ENCODE measurements around the gene POLR2A.

POLR2A gene

DNA sequence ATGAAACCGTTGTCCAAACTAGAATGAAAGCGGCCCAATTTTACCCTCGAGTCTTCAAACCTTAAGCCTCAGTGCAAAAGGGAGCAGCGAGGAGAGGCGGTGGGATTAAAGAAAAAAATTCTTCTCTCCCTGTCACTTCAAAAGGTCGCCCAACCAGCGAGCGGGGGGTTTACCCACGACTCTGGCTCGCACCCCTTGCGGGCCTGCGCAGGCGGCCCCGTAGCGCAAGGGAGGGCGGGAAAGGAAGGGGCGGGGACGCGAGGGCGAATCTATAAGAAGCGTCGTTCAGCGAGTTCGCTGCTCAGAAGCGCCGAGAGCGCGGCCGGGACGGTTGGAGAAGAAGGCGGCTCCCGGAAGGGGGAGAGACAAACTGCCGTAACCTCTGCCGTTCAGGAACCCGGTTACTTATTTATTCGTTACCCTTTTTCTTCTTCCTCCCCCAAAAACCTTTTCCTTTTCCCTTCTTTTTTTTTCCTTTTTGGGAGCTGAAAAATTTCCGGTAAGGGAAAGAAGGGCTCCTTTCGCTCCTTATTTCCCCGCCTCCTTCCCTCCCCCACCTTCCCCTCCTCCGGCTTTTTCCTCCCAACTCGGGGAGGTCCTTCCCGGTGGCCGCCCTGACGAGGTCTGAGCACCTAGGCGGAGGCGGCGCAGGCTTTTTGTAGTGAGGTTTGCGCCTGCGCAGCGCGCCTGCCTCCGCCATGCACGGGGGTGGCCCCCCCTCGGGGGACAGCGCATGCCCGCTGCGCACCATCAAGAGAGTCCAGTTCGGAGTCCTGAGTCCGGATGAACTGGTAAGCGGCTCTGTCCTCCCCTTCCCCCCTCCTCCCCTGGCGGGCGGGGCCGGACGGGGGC lies at the start of gene POLR2A:
POLR2A (plus strand) TSS at position 300 of the 852 bp plus-strand sequence.
- DNase-seq (ENCODE audit: low spot score) (peak; percentile 96), FAIRE-seq (peak; percentile 40)

DNA sequence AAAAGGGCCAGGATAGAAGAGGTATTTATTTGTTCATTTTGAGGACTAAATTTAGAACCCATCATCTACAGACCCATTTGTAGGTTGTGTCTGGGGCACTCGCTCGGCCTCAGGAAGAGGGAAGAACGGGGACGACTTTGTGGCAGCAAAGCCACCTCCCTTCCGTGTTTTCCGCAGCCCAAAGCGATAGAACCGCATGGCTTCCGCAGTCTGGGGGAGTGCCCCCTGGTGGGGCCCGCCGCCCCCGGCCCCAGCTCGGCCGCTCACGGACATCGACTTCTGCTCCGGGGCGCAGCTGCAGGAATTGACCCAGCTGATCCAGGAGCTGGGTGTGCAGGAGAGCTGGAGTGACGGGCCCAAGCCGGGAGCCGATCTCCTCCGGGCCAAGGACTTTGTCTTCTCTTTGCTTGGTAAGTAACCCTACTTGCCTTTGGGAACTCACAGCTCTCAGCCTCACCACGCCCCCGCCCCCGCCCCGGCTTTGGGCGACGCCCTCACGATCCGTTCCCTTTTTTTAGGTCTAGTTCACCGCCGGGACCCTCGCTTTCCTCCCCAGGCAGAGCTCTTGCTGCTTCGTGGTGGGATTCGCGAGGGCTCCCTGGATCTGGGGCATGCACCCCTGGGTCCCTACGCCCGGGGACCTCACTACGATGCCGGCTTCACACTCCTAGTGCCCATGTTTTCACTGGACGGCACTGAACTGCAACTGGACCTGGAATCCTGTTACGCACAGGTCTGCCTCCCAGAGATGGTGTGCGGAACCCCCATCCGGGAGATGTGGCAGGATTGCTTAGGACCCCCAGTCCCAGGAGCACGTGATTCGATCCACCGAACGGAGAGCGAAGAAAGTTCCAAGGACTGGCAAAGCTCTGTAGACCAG lies 48.2 kb upstream of the POLR2A start:
- DNase-seq (ENCODE audit: low spot score), result no peak
- FAIRE-seq, result no peak

DNA sequence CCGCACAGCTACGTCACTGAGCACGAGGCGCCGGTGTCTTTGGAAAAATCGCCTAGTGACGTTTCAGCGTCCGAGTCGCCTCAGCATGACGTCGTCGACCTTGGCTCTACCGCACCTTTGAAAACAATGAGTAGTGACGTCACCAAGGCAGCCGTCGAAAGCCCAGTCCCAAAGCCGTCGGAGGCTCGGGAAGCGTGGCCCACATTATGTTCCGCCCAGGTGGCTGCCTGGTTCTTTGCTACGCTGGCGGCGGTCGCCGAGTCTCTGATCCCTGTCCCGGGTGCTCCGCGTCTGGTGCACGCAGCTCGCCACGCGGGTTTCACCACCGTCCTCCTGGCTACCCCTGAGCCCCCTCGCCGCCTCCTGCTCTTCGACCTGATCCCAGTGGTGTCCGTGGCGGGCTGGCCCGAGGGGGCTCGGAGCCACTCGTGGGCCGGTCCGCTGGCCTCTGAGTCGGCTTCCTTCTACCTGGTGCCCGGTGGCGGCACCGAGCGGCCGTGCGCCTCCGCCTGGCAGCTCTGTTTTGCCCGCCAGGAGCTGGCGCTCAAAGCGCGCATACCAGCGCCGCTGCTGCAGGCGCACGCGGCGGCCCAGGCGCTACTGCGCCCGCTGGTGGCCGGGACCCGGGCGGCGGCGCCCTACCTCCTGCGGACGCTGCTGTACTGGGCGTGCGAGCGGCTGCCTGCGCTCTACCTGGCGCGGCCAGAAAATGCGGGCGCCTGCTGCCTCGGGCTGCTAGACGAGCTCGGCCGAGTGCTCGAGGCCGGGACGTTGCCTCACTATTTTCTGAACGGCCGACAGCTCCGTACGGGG lies 47.4 kb upstream of the POLR2A start:
- FAIRE-seq, result no peak
- peak; percentile 68 for DNase-seq (ENCODE audit: low spot score)

DNA sequence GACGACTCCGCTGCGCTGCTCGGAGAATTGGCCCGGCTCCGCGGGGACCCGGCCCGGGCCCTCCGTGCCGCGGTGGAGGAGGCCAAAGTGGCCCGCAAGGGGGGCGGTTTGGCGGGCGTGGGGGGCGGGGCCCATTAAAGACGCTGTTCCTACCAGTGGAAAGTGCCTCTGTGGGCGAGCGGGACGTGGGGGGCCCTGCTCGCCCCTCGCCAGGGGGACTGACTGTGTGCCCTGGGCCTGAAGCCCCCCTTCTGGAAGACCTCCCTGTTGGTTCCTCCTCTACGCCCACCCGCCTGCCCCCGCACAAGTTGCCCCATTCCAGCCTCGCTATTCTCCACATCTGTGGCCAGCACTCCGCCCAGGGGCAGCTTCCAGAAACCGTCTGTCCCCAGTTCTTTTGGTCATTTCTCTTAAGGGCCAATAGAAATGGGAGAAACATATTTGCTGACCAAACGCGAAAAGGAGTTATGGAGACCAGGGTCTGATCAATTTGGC lies 46.8 kb upstream of the POLR2A start:
- FAIRE-seq (no peak), DNase-seq (ENCODE audit: low spot score) (no peak)

DNA sequence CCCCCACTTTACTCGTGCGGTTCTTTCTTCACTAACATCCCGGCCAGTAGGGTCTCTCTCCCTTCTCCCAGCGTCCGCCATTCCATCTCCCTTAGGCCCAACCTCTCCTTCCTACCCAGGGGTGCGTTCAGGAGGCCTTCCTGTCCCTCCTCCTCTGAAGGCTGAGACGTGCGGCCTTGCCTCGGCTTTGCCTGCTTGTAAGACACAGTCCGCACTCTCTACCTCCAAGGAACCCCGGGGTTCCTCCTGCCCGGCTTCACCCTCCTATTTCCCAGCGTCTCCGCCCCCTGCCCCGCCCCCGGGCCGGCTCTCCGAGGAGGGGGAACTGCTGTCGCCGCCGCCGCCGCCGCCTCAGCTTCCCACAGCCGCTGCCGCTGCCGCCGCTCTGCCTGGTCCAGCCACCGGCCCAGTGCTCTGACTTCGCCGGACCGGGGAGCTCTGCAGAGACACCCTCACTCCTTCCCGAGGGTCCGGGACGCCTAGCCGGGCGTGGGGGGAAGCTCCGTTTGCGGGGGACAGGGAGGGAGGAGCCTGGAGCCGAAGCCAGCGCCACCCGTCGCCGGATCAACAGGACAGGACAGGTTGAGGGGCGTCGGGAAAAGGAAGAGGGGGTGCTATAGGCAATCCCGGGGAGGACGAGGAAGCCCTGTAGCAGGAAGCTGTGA lies 46.1 kb upstream of the POLR2A start:
- FAIRE-seq (no peak), DNase-seq (ENCODE audit: low spot score) (peak; percentile 22)

DNA sequence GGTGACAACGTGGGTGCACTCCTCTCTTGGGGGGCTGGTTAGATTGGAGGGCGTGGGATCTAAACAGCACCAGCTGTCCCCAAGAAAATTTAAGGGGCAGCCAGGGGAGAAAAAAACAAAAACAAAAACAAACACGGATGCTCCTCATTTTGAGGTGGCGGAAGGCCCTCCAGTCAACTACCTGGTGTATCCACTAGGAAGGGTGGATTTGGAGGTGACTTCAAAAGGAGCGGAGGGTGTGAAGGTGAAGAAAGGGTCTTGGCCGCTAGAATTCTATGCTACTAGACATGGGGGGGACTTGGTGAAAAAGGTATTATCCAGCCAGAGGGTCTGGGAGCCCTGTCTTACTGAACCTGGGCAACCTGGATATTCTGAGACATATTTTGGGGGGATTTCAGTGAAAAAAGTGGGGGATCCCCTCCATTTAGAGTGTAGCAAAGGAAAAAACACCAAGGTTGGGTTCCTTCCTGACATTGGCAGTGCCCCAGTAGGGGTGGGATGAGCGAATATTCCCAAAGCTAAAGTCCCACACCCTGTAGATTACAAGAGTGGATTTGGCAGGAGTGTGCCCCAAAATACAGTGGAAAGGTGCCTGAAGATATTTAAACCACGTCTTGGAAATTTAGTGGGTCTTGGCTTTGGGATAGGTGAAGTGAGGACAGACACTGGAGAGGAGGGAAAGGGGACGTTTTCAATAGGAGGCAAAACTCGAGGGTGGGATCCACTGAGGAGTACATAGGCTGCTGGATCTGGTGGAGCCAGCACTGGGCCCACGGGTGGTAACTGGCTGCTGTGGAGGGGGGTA lies 45.3 kb upstream of the POLR2A start:
- no peak for DNase-seq (ENCODE audit: low spot score)
- FAIRE-seq, result no peak

DNA sequence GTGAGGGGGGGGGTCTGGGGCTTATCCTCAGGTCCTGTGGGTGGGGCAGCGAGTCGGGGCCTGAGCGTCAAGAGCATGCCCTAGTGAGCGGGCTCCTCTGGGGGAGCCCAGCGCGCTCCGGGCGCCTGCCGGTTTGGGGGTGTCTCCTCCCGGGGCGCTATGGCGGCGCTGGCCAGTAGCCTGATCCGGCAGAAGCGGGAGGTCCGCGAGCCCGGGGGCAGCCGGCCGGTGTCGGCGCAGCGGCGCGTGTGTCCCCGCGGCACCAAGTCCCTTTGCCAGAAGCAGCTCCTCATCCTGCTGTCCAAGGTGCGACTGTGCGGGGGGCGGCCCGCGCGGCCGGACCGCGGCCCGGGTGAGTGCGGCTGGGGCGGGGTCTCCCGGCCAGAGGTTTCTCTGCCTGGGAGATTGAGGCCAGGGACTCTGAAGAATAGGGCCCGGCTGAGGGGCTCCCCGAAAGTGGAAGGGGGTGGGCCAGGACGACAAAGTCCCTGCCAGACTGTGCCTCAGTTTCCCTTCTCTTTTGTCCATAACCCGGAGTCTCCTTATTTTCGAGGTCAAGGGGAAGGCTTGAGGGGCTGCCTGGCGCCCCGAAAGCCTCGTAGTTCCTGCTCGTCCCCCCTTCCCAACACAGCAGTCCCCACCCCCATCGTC lies 44.6 kb upstream of the POLR2A start, which contains the start of gene FGF11:
FGF11 (plus strand) TSS at position 51 of the 651 bp plus-strand sequence; CDS start at position 160, 109 bp downstream.
- no peak for FAIRE-seq
- no peak for DNase-seq (ENCODE audit: low spot score)

DNA sequence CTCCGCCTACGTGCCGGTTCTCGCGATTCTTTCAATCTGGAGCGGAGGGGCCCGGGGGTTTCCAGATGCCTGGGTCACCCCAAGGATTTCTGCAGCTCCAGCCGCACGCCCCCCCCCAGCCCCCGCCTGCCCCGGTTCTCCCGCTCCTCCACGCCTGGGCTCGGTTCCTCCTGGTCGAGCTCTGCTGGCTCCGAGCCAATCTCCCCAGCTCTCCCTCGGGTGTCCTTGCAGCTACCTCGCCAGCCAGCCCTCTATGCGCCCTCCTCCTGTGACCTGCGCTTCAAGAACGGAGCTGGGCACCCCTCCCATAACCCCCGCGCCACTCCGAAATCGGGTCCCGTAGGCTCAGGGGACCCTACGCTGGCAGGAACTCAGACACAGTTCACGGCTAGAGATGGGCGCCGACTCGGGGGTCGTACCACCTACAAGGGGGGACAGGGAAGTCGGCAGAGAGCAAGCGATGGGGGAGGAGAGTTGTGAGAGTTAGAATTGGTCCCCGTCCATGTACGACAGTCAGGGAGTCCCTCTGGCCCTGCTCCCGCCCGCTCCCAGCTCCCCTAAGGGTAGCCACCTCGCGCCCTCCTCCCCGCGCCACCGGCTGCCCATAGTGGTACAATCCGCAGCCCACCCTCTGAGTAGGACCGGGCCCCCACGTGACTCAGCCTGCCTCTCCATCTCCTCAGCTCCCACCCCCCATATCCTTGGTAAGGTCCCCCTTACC lies 43.9 kb upstream of the POLR2A start:
- DNase-seq (ENCODE audit: low spot score), result peak; percentile 40
- FAIRE-seq, result no peak

DNA sequence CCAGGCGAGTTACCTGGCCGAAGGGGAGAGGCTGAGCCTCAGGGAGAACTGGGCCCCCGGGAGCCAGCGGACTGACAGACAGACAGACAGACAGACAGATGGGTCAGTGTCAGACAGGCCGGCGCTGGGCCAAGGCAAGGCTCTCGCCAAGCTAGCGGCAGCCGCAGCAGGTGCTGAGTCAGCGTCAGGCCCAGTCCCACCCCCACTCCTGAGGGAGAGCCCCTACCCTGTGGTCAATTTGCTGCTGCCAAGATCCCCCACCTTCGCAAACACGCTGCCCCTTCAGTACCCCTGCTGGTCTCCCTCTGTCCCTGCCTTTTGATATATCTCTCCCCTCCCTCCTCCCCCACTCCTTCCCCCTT lies 43.4 kb upstream of the POLR2A start:
- FAIRE-seq (no peak), DNase-seq (ENCODE audit: low spot score) (peak; percentile 58)

DNA sequence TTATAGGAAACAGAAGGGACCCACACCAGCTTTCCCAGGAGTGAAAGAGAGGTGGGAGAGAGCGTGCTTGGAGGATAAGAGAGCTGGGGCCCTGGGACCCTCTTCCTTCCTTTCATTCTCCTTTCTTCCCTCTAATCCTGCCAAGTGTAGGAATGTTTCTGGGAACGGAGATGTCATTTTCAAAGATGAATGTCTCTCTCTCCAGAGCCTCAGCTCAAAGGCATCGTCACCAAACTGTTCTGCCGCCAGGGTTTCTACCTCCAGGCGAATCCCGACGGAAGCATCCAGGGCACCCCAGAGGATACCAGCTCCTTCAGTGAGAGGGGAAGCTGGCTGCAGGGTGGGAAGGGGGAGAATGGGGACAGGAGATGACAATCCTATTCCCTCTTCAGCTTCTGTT lies 42.9 kb upstream of the POLR2A start:
- DNase-seq (ENCODE audit: low spot score) (no peak), FAIRE-seq (no peak)

DNA sequence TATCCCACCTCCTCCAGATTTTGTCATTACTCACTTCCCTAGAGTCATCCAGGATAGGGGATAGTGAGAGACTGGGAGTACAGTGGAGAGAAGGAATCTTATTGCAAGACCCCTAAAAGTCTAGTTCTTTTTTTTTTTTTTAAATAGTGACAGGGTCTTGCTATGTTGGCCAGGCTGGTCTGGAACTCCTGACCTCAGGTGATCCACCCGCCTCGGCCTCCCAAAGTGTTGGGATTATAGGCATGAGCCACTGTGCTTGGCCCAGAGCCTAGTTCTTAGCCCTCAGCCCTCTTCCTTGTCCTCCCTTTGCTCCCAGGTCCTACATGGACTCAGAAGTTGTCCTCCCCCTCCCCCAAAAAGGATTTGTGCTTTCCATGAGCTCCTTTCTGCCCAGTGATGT lies 42.0 kb upstream of the POLR2A start:
- FAIRE-seq (no peak), DNase-seq (ENCODE audit: low spot score) (no peak)

DNA sequence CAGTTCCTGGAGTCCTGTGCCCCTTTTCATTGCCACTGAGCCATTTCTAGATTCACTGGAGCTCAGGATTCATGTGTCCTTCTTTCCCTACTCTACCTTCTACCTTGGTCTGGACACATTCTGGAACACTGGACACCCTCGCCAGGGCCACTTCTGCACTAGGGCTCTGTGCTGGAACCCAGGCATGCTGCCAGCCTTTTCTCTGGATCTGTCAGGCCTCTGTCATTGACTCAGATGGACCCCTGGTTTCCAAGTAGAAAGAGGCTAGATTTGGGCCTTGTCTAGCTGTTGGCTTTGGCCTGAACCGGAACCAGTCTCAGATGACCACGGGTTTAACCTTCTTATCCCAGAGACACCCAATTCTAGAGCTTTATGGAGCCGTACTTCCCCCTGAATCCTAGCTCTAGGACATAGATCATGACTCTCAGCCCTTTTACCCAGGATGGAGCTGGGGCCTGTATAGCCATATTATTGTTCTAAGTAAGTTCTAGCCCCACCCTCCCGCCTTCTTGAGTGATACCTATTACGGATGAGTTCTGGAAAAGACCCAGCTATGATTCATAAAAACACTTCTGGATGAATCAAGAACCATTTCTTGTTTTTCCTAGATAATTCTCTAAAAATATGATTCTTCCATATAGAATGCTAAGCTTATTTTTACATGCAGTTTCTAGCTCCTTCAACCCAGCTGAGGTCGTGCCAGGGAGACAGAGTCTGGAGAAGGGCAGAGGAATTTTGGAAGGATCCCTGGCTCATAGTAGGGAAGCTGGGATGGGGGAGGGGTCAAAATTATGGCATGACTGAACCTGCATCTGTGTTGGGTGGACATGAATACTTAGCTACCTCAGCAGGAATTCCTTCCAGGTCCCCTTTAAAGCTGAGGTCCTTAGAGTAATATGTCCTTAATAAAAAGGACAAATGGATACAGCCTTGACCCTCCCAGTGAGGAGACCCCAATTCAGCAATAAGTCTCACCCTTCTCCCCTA lies 40.4 kb upstream of the POLR2A start:
- no peak for FAIRE-seq

DNA sequence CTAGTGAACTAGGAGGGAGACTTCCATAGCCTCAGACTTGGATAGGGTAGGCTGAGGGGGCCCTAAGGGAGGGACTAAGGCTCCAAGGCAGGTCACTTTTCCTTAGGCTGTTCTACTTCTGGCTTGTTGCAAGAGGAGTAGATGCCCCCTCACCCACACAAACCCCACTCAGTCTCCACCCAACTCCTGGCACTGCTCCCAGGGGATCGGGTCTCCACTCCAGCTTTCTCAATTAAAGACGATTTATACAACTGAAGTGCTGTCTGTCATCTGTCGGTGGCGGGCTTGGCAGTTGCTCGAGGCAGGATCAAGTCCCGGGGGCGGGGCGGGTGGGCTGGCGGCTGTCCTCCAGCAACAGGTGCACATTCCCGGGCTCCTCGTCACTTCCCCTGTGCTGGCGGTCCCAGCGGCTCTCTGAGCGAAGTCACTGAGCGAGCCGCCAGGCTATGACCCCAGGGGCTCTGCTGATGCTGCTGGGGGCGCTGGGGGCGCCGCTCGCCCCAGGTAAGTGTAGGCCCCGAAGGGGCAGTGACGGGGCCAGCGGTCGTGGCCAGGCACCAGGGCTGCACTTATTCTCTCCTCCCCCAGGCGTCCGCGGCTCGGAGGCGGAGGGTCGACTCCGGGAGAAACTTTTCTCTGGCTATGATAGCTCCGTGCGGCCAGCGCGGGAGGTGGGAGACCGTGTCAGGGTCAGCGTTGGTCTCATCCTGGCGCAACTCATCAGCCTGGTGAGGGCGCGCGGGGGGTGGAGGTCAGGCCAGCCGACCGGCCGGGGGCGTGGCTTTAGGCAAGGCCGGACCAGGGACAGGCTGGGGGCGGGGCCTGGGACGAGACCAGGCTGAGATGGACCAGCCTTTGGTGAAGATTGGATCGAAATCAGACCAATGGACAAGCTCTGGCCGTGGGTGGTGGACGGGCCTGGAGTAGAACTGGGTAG lies 39.2 kb upstream of the POLR2A start, which contains the start of gene CHRNB1:
CHRNB1 (plus strand) TSS at position 380 of the 937 bp plus-strand sequence; CDS start at position 447, 67 bp downstream.
- FAIRE-seq, result no peak
- peak; percentile 47 for DNase-seq (ENCODE audit: low spot score)

More for the DNA sequence above, 40.4 kb upstream of the POLR2A start:
- no peak for DNase-seq (ENCODE audit: low spot score)

DNA sequence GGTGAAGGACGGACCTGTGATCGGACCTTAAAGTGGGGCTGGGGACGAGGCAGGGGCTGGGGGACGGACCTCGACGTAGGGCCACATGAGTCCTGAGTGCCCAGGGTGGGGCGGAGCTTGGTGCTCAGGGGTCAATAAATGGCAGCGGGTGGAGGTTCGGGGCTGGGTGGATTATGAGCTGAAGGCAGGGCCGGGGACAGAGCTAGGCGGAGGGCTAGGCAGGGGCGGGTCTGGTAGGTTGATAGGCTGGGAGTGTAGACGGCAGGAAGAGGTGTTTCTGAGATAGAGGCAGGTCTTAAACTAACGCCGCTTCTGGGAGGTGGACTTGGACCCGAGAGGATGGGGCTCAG lies 38.6 kb upstream of the POLR2A start:
- peak; percentile 13 for FAIRE-seq
- no peak for DNase-seq (ENCODE audit: low spot score)

DNA sequence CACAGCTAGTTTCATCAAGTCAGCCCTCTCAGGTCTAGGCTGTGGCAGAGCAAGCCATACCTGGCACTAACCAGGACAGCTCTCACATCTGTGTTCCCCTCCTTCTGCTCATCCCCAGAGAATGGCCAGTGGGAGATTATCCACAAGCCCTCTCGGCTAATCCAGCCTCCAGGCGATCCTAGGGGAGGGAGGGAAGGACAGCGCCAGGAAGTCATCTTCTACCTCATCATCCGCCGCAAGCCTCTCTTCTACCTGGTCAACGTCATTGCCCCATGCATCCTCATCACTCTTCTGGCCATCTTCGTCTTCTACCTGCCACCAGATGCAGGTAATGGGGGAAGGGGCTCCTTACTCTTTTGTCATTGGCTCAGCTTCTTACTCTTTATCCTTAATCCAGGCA lies 35.7 kb upstream of the POLR2A start:
- no peak for FAIRE-seq
- DNase-seq (ENCODE audit: low spot score), result no peak

DNA sequence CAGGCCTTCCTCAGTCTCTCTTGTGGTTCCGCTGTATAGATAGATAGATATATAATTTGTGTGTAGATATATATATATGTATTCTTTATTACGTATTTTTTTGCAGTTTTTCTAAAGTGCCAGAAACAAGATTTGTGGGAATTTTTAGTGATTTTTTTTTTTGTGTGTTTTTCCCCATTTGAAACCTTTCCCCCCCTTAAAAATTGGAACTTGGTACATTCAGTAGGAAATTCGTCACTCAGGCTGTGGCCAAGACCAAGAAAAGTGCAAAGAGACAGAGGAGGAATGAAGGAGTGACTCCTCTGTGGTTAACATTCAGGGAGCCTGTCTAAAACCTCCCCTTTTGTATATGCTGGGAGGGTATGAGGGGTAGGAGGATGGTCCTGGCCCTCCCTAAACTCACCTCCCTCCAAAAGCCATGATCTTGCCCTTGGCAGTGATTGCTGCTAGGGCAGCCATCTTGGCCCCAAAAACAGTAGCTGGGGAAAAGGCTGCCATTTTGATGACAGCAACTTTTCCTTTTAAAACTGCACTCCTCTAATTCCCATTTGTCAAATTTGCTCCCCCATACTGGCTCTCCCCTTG lies 24.1 kb upstream of the POLR2A start:
- no peak for FAIRE-seq

More for the DNA sequence above, 24.1 kb upstream of the POLR2A start:
- no peak for DNase-seq (ENCODE audit: low spot score)
